Caki2 (cell line): ENCODE data around the gene TSPOAP1. TPM values are rescaled to one million over a fixed set of nuclear protein-coding genes. Genes with fewer than 3 reads are reported as not detected.
A peak's percentile ranks its signal among the peaks of the same experiment; 100 is the strongest.

ENCODE experiments used
- DNase-seq: peaks from one replicate; pipeline ENCODE4 v3.0.0-alpha.2; 2015; ENCODE audit warnings: low read depth
- in situ Hi-C: cut with HindIII; loops from 2 replicates; pipeline ENCODE4 v1.10.0; 2016; ENCODE audit warnings: low sequenced_read_pairs, low pct_unique_long_range_greater_than_20kb, mixed read lengths
- total RNA-seq: library from RNA; depleted of rRNA; stranded (reverse); fragments of >200 nt; shearing (Covaris generic); gene quantifications from 2 replicates; pipeline ENCODE4 v1.2.3, GENCODE V29; 2014; ENCODE audit warnings: low replicate concordance

The TSPOAP1 gene
- total RNA-seq, 1 experiment from 2014 or later, result not detected

- in situ Hi-C loops, result no loop called here
Observed at GRCh38 chr17:58311429-58311894, 17.1 kb downstream of the TSPOAP1 start.

GRCh38 chr17:58310511-58311428, 17.8 kb downstream of the TSPOAP1 start:
- no peak for DNase-seq
- in situ Hi-C loops, result no loop called here

More at GRCh38 chr17:58311429-58311894, 17.1 kb downstream of the TSPOAP1 start:
- no peak for DNase-seq

- in situ Hi-C loops, result no loop called here
- DNase-seq, result no peak
Observed at GRCh38 chr17:58309918-58310259, 18.7 kb downstream of the TSPOAP1 start.

GRCh38 chr17:58308985-58309917, 19.3 kb downstream of the TSPOAP1 start:
- in situ Hi-C loops, result no loop called here
- no peak for DNase-seq

GRCh38 chr17:58308173-58308984, 20.2 kb downstream of the TSPOAP1 start:
- in situ Hi-C loops, result no loop called here
- no peak for DNase-seq

- in situ Hi-C loops, result no loop called here
- no peak for DNase-seq
Observed at GRCh38 chr17:58307468-58308172, 21.0 kb downstream of the TSPOAP1 start.

GRCh38 chr17:58306131-58306951, 22.3 kb downstream of the TSPOAP1 start:
- in situ Hi-C loops, result no loop called here
- no peak for DNase-seq

- DNase-seq, result no peak
- in situ Hi-C loops, result no loop called here
Observed at GRCh38 chr17:58305626-58306025, 23.0 kb downstream of the TSPOAP1 start.

GRCh38 chr17:58304750-58305486, 23.7 kb downstream of the TSPOAP1 start:
- in situ Hi-C loops, result no loop called here
- no peak for DNase-seq

GRCh38 chr17:58303971-58304749, 24.4 kb downstream of the TSPOAP1 start:
- in situ Hi-C loops, result no loop called here
- peak; percentile 22 for DNase-seq

GRCh38 chr17:58302919-58303585, 25.5 kb downstream of the TSPOAP1 start:
- in situ Hi-C loops, result no loop called here
- no peak for DNase-seq

GRCh38 chr17:58302171-58302918, 26.2 kb downstream of the TSPOAP1 start:
- in situ Hi-C loops, result no loop called here
- no peak for DNase-seq

- DNase-seq, result no peak
- in situ Hi-C loops, result no loop called here
Observed at GRCh38 chr17:58301504-58302150, 27.0 kb downstream of the TSPOAP1 start.

- DNase-seq, result no peak
- in situ Hi-C loops, result no loop called here
Observed at GRCh38 chr17:58300336-58300735, 28.3 kb downstream of the TSPOAP1 start.
